ENCODE data around the gene LTBR. TPM values are rescaled to one million over a fixed set of nuclear protein-coding genes. Genes with fewer than 3 reads are reported as not detected.

The LTBR gene
- total and polyA plus RNA-seq, 10 of the 15 experiments (the other 5 are each of a cell fraction or from before 2014, with no cell fraction given), result 0.24 to 0.44 TPM; not detected in 8

DNA sequence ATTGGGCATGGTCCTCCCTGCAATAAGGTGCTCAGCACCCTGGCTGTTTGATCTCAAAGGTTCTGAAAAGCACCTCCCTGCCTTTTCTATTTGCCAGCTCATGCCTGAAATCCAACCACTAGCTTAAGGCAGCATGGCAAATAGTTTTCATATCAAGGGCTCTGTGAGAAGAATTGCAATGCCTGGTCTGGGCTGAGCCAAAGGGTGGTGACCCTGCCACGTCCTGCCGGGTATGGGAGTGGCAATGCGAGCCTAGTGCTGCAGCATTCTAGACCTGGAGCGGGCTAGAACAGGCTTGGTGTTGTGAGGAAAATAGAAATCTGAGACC is 6.3 kb upstream of the LTBR start (continued):
- TF ChIP-seq CBX5 (IDR thresholded peaks at IDR 0.05; ENCODE audit: low read depth), result no peak
- no peak for TF ChIP-seq MEF2A (IDR thresholded peaks at IDR 0.05; ENCODE audit: insufficient read depth, low read depth, low read length)
- TF ChIP-seq NRF1 (conservative IDR thresholded peaks at IDR 0.05; ENCODE audit: low read depth, low read length), result no peak
- TF ChIP-seq ZNF24 (IDR thresholded peaks at IDR 0.05), result no peak
- TF ChIP-seq, protein P1, sequence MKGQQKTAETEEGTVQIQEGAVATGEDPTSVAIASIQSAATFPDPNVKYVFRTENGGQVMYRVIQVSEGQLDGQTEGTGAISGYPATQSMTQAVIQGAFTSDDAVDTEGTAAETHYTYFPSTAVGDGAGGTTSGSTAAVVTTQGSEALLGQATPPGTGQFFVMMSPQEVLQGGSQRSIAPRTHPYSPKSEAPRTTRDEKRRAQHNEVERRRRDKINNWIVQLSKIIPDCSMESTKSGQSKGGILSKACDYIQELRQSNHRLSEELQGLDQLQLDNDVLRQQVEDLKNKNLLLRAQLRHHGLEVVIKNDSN (IDR thresholded peaks at IDR 0.05; ENCODE audit: borderline replicate concordance, extremely low read length, insufficient read depth, low read depth, low read length), result no peak
- no peak for TF ChIP-seq SIX5 (IDR thresholded peaks at IDR 0.05; ENCODE audit: low read depth, low read length, severe bottlenecking)
- no peak for TF ChIP-seq GABPA (IDR thresholded peaks at IDR 0.05; ENCODE audit: low read depth)

- FAIRE-seq, result no peak
- Histone ChIP-seq H3K27ac (ENCODE audit: control insufficient read depth, insufficient read depth) (no peak overlapping the region), H3K4me1 (ENCODE audit: control insufficient read depth, insufficient read depth, low read length) (no peaks in the 10 kb centered on the region), H3K27me3 (replicated peaks in 1 of 2; ENCODE audit: control insufficient read depth in 2 of 2, insufficient read depth in 2 of 2, low read length in 1 of 2) (peaks cover 11 to 12% of the 10 kb centered on the region in 2 experiments; a peak in 3 of 4 replicates), H2AFZ (ENCODE audit: control insufficient read depth, low read depth, low read length) (no peak overlapping the region), H3K4me3 (no peak overlapping the region), H3K79me2 (ENCODE audit: control insufficient read depth, insufficient read depth, low read length) (no peaks in the 10 kb centered on the region), H3K4me2 (ENCODE audit: control insufficient read depth, insufficient read depth) (no peak overlapping the region), H3K36me3 (ENCODE audit: control insufficient read depth in 2 of 2, insufficient read depth in 2 of 2, low read length in 1 of 2) (no peaks in the 10 kb centered on the region), H3K9ac (ENCODE audit: control insufficient read depth, insufficient read depth, low read length) (no peak overlapping the region), H4K20me1 (ENCODE audit: control insufficient read depth, insufficient read depth) (no peaks in the 10 kb centered on the region), H3K9me3 (replicated peaks; ENCODE audit: control insufficient read depth, insufficient read depth, low read length) (no peaks in the 10 kb centered on the region)
- BruUV-seq (replicated peaks), result no TSS peak
- WGBS (ENCODE audit: insufficient coverage, insufficient replicate concordance, low lambda C conversion rate, missing lambda C conversion rate), result 53% methylated on average over 13 of the region's 13 CpGs
- CTCF ChIA-PET, result interaction anchor here (0.7 to 0.9 kb wide), 2 partner anchors 11 to 1958 kb away, joined by 3 read pairs; no protein-coding TSS in a partner anchor
- SMC1A ChIA-PET (ENCODE audit: uncharacterized antibody, unreplicated experiment), result interaction anchor here (0.6 kb wide), 1 partner anchor 93 kb away, joined by 3 read pairs; no protein-coding TSS in a partner anchor
- RAD21 ChIA-PET (ENCODE audit: unreplicated experiment), result interaction anchor here (0.9 kb wide), 1 partner anchor 87 kb away, joined by 3 read pairs; no protein-coding TSS in a partner anchor
- POLR2A ChIA-PET, result no interaction called here
- in situ Hi-C loops (cut with MboI), result no loop called here
- intact Hi-C loops (cut with micrococcal nuclease; ENCODE audit: unreplicated experiment), result no loop called here
- no peak for ATAC-seq
- no peak for DNase-seq (ENCODE audit: low read depth, low spot score)
- TF ChIP-seq MTA3 (IDR thresholded peaks at IDR 0.05; ENCODE audit: borderline replicate concordance, low read length) (no peak), ZNF622 (IDR thresholded peaks at IDR 0.05) (no peak), HDAC2 (IDR thresholded peaks at IDR 0.05) (no peak), NFYB (IDR thresholded peaks at IDR 0.05; ENCODE audit: insufficient read depth, low read depth, low read length) (no peak), ZBTB4 (CRISPR knock-in tag; IDR thresholded peaks at IDR 0.05) (no peak)
- TF ChIP-seq, protein P2, sequence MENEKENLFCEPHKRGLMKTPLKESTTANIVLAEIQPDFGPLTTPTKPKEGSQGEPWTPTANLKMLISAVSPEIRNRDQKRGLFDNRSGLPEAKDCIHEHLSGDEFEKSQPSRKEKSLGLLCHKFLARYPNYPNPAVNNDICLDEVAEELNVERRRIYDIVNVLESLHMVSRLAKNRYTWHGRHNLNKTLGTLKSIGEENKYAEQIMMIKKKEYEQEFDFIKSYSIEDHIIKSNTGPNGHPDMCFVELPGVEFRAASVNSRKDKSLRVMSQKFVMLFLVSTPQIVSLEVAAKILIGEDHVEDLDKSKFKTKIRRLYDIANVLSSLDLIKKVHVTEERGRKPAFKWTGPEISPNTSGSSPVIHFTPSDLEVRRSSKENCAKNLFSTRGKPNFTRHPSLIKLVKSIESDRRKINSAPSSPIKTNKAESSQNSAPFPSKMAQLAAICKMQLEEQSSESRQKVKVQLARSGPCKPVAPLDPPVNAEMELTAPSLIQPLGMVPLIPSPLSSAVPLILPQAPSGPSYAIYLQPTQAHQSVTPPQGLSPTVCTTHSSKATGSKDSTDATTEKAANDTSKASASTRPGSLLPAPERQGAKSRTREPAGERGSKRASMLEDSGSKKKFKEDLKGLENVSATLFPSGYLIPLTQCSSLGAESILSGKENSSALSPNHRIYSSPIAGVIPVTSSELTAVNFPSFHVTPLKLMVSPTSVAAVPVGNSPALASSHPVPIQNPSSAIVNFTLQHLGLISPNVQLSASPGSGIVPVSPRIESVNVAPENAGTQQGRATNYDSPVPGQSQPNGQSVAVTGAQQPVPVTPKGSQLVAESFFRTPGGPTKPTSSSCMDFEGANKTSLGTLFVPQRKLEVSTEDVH (IDR thresholded peaks at IDR 0.05; ENCODE audit: low read depth, partially characterized antibody), result no peak
- TF ChIP-seq, protein P3, sequence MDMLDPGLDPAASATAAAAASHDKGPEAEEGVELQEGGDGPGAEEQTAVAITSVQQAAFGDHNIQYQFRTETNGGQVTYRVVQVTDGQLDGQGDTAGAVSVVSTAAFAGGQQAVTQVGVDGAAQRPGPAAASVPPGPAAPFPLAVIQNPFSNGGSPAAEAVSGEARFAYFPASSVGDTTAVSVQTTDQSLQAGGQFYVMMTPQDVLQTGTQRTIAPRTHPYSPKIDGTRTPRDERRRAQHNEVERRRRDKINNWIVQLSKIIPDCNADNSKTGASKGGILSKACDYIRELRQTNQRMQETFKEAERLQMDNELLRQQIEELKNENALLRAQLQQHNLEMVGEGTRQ (IDR thresholded peaks at IDR 0.05; ENCODE audit: borderline replicate concordance, low read depth, low read length), result no peak
Observed at GRCh38 chr12:6378709-6379472, 5.1 kb upstream of the LTBR start.

Data from GM12878 (cell line).